Endodermal cell (in vitro differentiated cells): ENCODE measurements around the gene VSTM2B. TPM values are rescaled to one million over a fixed set of nuclear protein-coding genes. Genes with fewer than 3 reads are reported as not detected.

ENCODE experiments used
- DNase-seq: peaks from one replicate; pipeline ENCODE4 v3.0.0-alpha.2; 2017
- H3K27ac ChIP-seq: 2 replicates; pipeline ENCODE4 v1.5.1; 2013; ENCODE audit warnings: mild to moderate bottlenecking, low read depth, low read length, moderate library complexity
- H3K27me3 ChIP-seq: 2 replicates; pipeline ENCODE4 v1.6.1; 2013; ENCODE audit warnings: mild to moderate bottlenecking, low read length, moderate library complexity; ENCODE audit not compliant: insufficient read depth, control insufficient read depth, poor library complexity, severe bottlenecking
- H3K36me3 ChIP-seq: 2 replicates; pipeline ENCODE4 v1.7.0; 2013; ENCODE audit warnings: mild to moderate bottlenecking, low read length, moderate library complexity; ENCODE audit not compliant: control insufficient read depth, insufficient read depth
- H3K4me1 ChIP-seq: one replicate; pipeline ENCODE4 v1.7.0; 2013; ENCODE audit warnings: low read length; ENCODE audit not compliant: control insufficient read depth, insufficient read depth
- H3K4me3 ChIP-seq: 2 replicates; pipeline ENCODE4 v1.5.1; 2013; ENCODE audit warnings: mild to moderate bottlenecking, low read length, moderate library complexity
- H3K9ac ChIP-seq: 2 replicates; pipeline ENCODE4 v1.6.1; 2013; ENCODE audit warnings: mild to moderate bottlenecking, low read length, moderate library complexity; ENCODE audit not compliant: poor library complexity, severe bottlenecking; ENCODE audit errors: extremely low read depth
- H3K9me3 ChIP-seq: 2 replicates; pipeline ENCODE4 v1.6.1; 2013; ENCODE audit warnings: mild to moderate bottlenecking, low read length, moderate library complexity; ENCODE audit not compliant: control insufficient read depth
- H3K27ac Mint-ChIP-seq: 2 replicates; pipeline ENCODE4 v1.8.0; 2020; ENCODE audit warnings: mixed read lengths
- H3K27me3 Mint-ChIP-seq: 2 replicates; pipeline ENCODE4 v1.8.0; 2021; ENCODE audit warnings: mild to moderate bottlenecking, mixed read lengths; ENCODE audit not compliant: insufficient read depth
- H3K36me3 Mint-ChIP-seq: 2 replicates; pipeline ENCODE4 v1.8.0; 2020; ENCODE audit warnings: low read depth, mixed read lengths
- H3K4me1 Mint-ChIP-seq: 2 replicates; pipeline ENCODE4 v1.8.0; 2020; ENCODE audit warnings: mixed read lengths
- H3K4me3 Mint-ChIP-seq: 2 replicates; pipeline ENCODE4 v1.8.0; 2020; ENCODE audit warnings: mild to moderate bottlenecking, moderate library complexity, mixed read lengths
- H3K9me3 Mint-ChIP-seq: 2 replicates; pipeline ENCODE4 v1.8.0; 2020; ENCODE audit warnings: mild to moderate bottlenecking, mixed read lengths
- whole genome bisulfite sequencing, 2 experiments: methylation state at CpG; one replicate each; pipeline versions ENCODE4 v1.1.5 to v1.1.7; 2013; ENCODE audit warnings: missing lambda C conversion rate in 2 of 2, mixed read lengths in 1 of 2; ENCODE audit not compliant: insufficient coverage in 1 of 2, insufficient read length in 1 of 2; 5-methylcytosine and 5-hydroxymethylcytosine counted together
- total RNA-seq, 2 donors: library from RNA; stranded (reverse); fragmentation: NEBNext Ultra II Directional in 1 of 2; extraction: Animal tissue kit (Norgen Biotek cat#: 25700) in 1 of 2; gene quantifications; 2 replicates in 1 of 2; 3 replicates in 1 of 2; pipeline ENCODE4 v1.2.1, GENCODE V29; 2021
- TF ChIP-seq, protein P1 (sequence below): fragments of 200-600 bp; sonication (generic); conservative IDR thresholded peaks from 2 replicates; pipeline ENCODE4 v1.5.0; 2021; ENCODE audit warnings: antibody characterized with exemption, mild to moderate bottlenecking

The VSTM2B gene
- total RNA-seq, 2 donors from 2014 or later, result 0.18 TPM; not detected in 1

DNA sequence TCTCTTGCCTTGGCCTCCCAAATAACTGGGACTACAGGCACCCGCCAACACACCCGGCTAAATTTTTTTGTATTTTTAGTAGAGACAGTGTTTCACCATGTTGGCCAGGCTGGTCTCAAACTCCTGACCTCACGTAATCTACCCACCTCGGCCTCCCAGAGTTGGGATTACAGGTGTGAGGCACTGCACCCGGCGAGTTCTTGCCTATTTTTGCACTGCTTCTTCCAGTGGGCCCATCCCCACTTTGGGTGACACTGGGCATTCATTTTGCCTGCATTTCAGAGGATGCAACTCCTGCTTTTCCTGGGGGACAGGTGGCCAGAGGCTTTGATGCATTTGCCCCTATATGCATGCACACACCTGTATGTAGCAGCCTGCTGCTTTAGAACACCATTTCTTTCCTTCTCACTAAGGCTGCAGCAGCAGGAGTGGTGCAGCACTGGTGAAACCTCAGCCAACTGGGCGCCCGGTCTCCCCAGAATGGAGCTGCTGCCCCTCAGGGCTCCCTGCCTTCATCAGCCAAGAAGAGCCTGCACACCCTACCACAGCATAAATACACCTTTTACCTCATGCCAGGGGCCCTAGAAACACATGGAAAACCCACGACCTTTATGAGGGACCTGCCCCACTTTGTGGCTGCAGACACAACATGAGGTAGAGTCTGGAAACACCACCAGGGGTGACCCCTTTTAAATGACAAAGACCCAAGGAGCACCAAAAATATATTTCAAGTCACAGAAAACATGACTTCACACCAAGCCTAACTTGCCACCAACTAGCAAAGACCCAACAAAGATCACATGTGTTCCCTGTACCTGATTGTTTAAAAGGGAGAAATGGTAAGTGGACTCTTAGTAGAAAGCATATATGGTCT lies 43.5 kb downstream of the VSTM2B start:
- H3K27ac ChIP-seq, result no peak overlapping the region
- TF ChIP-seq, protein P1, sequence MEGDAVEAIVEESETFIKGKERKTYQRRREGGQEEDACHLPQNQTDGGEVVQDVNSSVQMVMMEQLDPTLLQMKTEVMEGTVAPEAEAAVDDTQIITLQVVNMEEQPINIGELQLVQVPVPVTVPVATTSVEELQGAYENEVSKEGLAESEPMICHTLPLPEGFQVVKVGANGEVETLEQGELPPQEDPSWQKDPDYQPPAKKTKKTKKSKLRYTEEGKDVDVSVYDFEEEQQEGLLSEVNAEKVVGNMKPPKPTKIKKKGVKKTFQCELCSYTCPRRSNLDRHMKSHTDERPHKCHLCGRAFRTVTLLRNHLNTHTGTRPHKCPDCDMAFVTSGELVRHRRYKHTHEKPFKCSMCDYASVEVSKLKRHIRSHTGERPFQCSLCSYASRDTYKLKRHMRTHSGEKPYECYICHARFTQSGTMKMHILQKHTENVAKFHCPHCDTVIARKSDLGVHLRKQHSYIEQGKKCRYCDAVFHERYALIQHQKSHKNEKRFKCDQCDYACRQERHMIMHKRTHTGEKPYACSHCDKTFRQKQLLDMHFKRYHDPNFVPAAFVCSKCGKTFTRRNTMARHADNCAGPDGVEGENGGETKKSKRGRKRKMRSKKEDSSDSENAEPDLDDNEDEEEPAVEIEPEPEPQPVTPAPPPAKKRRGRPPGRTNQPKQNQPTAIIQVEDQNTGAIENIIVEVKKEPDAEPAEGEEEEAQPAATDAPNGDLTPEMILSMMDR, result no peak
- no peaks in the 10 kb centered on the region for H3K9me3 ChIP-seq
- Mint-ChIP-seq H3K4me1 (peaks cover 7% of the 10 kb centered on the region), H3K9me3 (no peaks in the 10 kb centered on the region), H3K27me3 (peaks cover 29% of the 10 kb centered on the region), H3K4me3 (no peak overlapping the region), H3K27ac (no peak overlapping the region), H3K36me3 (no peaks in the 10 kb centered on the region)
- no peaks in the 10 kb centered on the region for H3K4me1 ChIP-seq
- H3K9ac ChIP-seq, result no peak overlapping the region
- 82 to 97% methylated on average over 6 to 9 of the region's 9 CpGs for WGBS, 2 experiments
- no peaks in the 10 kb centered on the region for H3K27me3 ChIP-seq
- no peak overlapping the region for H3K4me3 ChIP-seq
- no peak for DNase-seq
- H3K36me3 ChIP-seq, result no peaks in the 10 kb centered on the region

DNA sequence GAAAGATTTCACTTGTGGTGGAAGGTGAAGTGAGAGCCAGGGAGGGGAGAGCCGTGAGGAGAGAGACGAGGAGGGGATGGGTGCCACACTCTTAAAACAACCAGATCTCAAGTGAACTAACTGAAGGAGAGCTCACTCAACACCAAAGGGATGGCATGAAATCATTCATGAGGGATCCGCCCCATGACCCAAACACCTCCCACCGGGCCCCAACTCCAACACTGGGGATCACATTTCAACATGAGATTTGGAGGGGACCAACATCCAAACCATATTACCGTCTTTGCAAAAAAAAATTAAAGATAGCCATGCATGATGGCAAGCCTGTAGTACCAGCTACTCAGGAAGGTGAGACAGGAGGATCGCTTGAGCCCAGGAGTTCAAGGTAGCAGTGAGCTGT lies 45.4 kb downstream of the VSTM2B start:
- H3K9ac ChIP-seq, result no peak overlapping the region
- WGBS, 2 experiments, result 86 to 89% methylated on average over 4 of the region's 6 CpGs
- H3K27me3 ChIP-seq, result peaks cover 2% of the 10 kb centered on the region
- H3K36me3 Mint-ChIP-seq, result no peaks in the 10 kb centered on the region
- no peaks in the 10 kb centered on the region for H3K9me3 Mint-ChIP-seq
- no peak overlapping the region for H3K4me3 ChIP-seq
- TF ChIP-seq, protein P1, result no peak
- no peak overlapping the region for H3K4me3 Mint-ChIP-seq
- H3K27ac ChIP-seq, result no peak overlapping the region
- peaks cover 24% of the 10 kb centered on the region for H3K27me3 Mint-ChIP-seq
- H3K4me1 Mint-ChIP-seq, result peaks cover 12% of the 10 kb centered on the region
- H3K27ac Mint-ChIP-seq, result no peak overlapping the region
- H3K36me3 ChIP-seq, result no peaks in the 10 kb centered on the region
- DNase-seq, result no peak
- H3K9me3 ChIP-seq, result no peaks in the 10 kb centered on the region
- peaks cover 10% of the 10 kb centered on the region for H3K4me1 ChIP-seq

DNA sequence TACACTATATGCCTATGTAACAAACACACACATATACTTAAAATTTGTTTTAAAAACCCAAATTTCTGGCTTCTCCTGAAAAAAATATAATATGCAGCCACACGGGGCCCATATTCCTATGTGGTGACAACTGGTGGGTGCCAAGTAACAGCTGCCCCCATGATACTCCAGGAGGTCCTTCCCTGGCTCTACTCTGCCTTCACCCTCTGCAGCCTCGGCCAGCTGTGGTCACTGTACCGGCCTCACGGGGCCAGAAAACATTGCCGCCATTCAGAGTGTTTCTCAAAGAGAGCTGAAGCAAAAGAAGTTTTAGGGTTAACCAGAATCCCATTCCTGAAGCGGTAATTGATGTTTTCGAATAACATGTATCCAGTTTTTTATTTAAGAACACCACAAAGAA lies 47.7 kb downstream of the VSTM2B start:
- peaks cover 21% of the 10 kb centered on the region for H3K27me3 ChIP-seq

More for the DNA sequence above, 47.7 kb downstream of the VSTM2B start:
- DNase-seq, result no peak
- Mint-ChIP-seq H3K9me3 (no peaks in the 10 kb centered on the region), H3K36me3 (no peaks in the 10 kb centered on the region), H3K4me1 (peaks cover 21% of the 10 kb centered on the region), H3K27me3 (peaks cover 32% of the 10 kb centered on the region), H3K27ac (no peak overlapping the region), H3K4me3 (no peak overlapping the region)
- TF ChIP-seq, protein P1, result no peak
- WGBS, 2 experiments, result 88 to 95% methylated on average over 4 to 7 of the region's 7 CpGs
- Histone ChIP-seq H3K4me3 (no peak overlapping the region), H3K9me3 (no peaks in the 10 kb centered on the region), H3K4me1 (peaks cover 11% of the 10 kb centered on the region), H3K9ac (no peak overlapping the region), H3K27ac (no peak overlapping the region), H3K36me3 (no peaks in the 10 kb centered on the region)
